ENCODE data around the gene DICER1.

Gene DICER1

GRCh38 chr14:95107711-95108110, 49.6 kb downstream of the DICER1 start:
- TF ChIP-seq BHLHE40 (IDR thresholded peaks at IDR 0.05; ENCODE audit: borderline replicate concordance) (no peak), SUZ12 (IDR thresholded peaks at IDR 0.05) (no peak), NFRKB (IDR thresholded peaks at IDR 0.05) (no peak), FOXA1 (IDR thresholded peaks at IDR 0.05) (no peak), SP1 (IDR thresholded peaks at IDR 0.05) (no peak), ZNF384 (IDR thresholded peaks at IDR 0.05) (no peak), ARNT (IDR thresholded peaks at IDR 0.05) (no peak), HDGF (IDR thresholded peaks at IDR 0.05; ENCODE audit: borderline replicate concordance) (no peak), L3MBTL2 (conservative IDR thresholded peaks at IDR 0.05) (no peak), TARDBP (IDR thresholded peaks at IDR 0.05) (no peak), ELF4 (IDR thresholded peaks at IDR 0.05) (no peak), FOXM1 (IDR thresholded peaks at IDR 0.05; ENCODE audit: borderline replicate concordance) (no peak)
- no peak for DNase-seq (ENCODE audit: extremely low spot score)
- ChIA-PET POLR2A (no interaction called here), CTCF (no interaction called here)

DNA sequence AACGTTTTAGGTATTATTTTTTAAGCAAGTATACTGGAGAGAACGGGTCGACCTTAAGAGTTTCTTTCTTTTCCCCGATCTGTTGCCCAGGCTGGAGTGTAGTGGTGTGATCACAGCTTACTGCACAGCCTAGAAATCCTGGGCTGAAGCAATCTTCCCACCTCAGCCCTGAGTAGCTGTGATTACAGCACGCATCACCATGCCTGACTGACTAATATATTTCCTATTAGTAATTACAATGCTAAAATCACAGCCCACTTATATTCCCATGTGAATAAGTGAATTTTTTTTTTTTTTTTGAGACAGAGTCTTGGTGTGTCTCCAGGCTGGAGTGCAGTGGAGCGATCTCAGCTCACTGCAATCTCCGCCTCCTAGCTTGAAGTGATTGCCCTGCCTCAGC, 50.4 kb downstream of the DICER1 start:
- DNase-seq (ENCODE audit: extremely low spot score), result no peak
- ChIA-PET CTCF (no interaction called here), POLR2A (no interaction called here)
- TF ChIP-seq FOXK2 (IDR thresholded peaks at IDR 0.05) (no peak), TARDBP (IDR thresholded peaks at IDR 0.05) (no peak)

DNA sequence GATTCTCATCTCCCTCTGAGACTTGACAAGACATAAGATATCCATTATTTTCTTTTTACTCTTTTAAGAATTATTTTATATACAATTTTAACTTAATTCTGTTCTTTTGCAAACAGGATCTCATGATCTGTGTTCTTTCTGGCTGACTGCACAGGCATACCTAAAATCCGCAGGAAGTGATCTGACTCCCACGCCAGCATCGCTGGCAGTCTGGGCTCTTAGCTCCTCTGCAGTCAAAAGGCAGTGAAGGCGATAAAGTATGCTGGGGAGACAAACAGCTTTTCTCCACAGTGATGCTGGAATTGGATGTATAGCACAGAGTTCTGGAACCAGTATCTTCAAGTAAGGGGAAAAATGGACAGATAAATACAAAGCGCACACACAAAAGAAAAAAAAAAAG, 52.4 kb downstream of the DICER1 start:
- POLR2A ChIA-PET, result no interaction called here
- CTCF ChIA-PET, result no interaction called here
- no peak for TF ChIP-seq FOXA1 (IDR thresholded peaks at IDR 0.05)
- no peak for TF ChIP-seq L3MBTL2 (conservative IDR thresholded peaks at IDR 0.05)

GRCh38 chr14:95102680-95103044, 54.7 kb downstream of the DICER1 start:
- no peak for DNase-seq (ENCODE audit: extremely low spot score)
- CTCF ChIA-PET, result interaction anchor here (0.5 kb wide), 1 partner anchor 199 kb away, joined by 3 read pairs; no protein-coding TSS in a partner anchor
- POLR2A ChIA-PET, result interaction anchor here (0.7 kb wide), 1 partner anchor 35 kb away, joined by 3 read pairs; no protein-coding TSS in a partner anchor

More for the DNA sequence above, 52.4 kb downstream of the DICER1 start:
- no peak for DNase-seq (ENCODE audit: extremely low spot score)

GRCh38 chr14:95101736-95102679, 55.3 kb downstream of the DICER1 start:
- POLR2A ChIA-PET, result interaction anchor here (0.7 kb wide), 1 partner anchor 36 kb away, joined by 3 read pairs; no protein-coding TSS in a partner anchor
- CTCF ChIA-PET, result interaction anchor here (0.6 kb wide), 1 partner anchor 55 kb away, joined by 3 read pairs; no protein-coding TSS in a partner anchor
- no peak for TF ChIP-seq BHLHE40 (IDR thresholded peaks at IDR 0.05; ENCODE audit: borderline replicate concordance)
- no peak for TF ChIP-seq ZNF384 (IDR thresholded peaks at IDR 0.05)
- TF ChIP-seq LEF1 (IDR thresholded peaks at IDR 0.05; ENCODE audit: borderline replicate concordance), result no peak

More at GRCh38 chr14:95102680-95103044, 54.7 kb downstream of the DICER1 start:
- no peak for TF ChIP-seq ARNT (IDR thresholded peaks at IDR 0.05)
- no peak for TF ChIP-seq PKNOX1 (IDR thresholded peaks at IDR 0.05)
- no peak for TF ChIP-seq LEF1 (IDR thresholded peaks at IDR 0.05; ENCODE audit: borderline replicate concordance)
- no peak for TF ChIP-seq ZNF384 (IDR thresholded peaks at IDR 0.05)
- TF ChIP-seq BHLHE40 (IDR thresholded peaks at IDR 0.05; ENCODE audit: borderline replicate concordance), result no peak
- TF ChIP-seq SUZ12 (IDR thresholded peaks at IDR 0.05), result no peak
- no peak for TF ChIP-seq NFRKB (IDR thresholded peaks at IDR 0.05)
- TF ChIP-seq CTBP1 (IDR thresholded peaks at IDR 0.05; ENCODE audit: borderline replicate concordance), result no peak

GRCh38 chr14:95098984-95099599, 58.2 kb downstream of the DICER1 start:
- DNase-seq (ENCODE audit: extremely low spot score), result peak; percentile 65
- ChIA-PET CTCF (interaction anchor here (0.7 kb wide), 1 partner anchor 195 kb away, joined by 3 read pairs; no protein-coding TSS in a partner anchor), POLR2A (no interaction called here)
- TF ChIP-seq TARDBP (IDR thresholded peaks at IDR 0.05) (no peak), HDGF (IDR thresholded peaks at IDR 0.05; ENCODE audit: borderline replicate concordance) (no peak), LEF1 (IDR thresholded peaks at IDR 0.05; ENCODE audit: borderline replicate concordance) (no peak), PKNOX1 (IDR thresholded peaks at IDR 0.05) (no peak), ELF4 (IDR thresholded peaks at IDR 0.05) (no peak), FOXK2 (IDR thresholded peaks at IDR 0.05) (no peak), ARNT (IDR thresholded peaks at IDR 0.05) (no peak), FOXA1 (IDR thresholded peaks at IDR 0.05) (no peak), L3MBTL2 (conservative IDR thresholded peaks at IDR 0.05) (no peak), SUZ12 (IDR thresholded peaks at IDR 0.05) (no peak), NFRKB (IDR thresholded peaks at IDR 0.05) (no peak), BHLHE40 (IDR thresholded peaks at IDR 0.05; ENCODE audit: borderline replicate concordance) (no peak)

More at GRCh38 chr14:95101736-95102679, 55.3 kb downstream of the DICER1 start:
- DNase-seq (ENCODE audit: extremely low spot score), result no peak

DNA sequence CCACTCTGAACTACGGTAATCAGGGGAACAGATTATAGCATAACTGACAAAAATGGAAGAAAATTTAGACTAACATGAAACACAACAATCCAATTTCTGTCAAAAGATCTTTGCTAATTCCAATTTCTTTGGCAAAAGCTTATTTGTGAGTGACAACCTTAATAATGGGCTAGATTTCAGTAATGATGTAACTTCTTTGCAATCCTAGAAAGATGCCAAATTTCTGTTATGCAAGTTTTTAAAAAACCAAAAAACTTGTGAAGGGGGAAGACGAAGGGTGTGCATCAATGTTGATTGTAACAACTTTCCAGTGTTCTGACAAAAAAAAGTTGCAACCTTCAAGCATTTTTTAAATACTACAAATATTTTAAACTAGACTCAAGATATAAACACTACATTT, 59.9 kb downstream of the DICER1 start:
- CTCF ChIA-PET, result no interaction called here
- POLR2A ChIA-PET, result interaction anchor here (1.2 kb wide), 1 partner anchor 27 kb away, joined by 3 read pairs; no protein-coding TSS in a partner anchor
- TF ChIP-seq FOXM1 (IDR thresholded peaks at IDR 0.05; ENCODE audit: borderline replicate concordance) (no peak), ELF4 (IDR thresholded peaks at IDR 0.05) (no peak), FOXA1 (IDR thresholded peaks at IDR 0.05) (no peak), TARDBP (IDR thresholded peaks at IDR 0.05) (no peak), PKNOX1 (IDR thresholded peaks at IDR 0.05) (no peak), ZNF384 (IDR thresholded peaks at IDR 0.05) (no peak), L3MBTL2 (conservative IDR thresholded peaks at IDR 0.05) (no peak), SUZ12 (IDR thresholded peaks at IDR 0.05) (no peak), FOXK2 (IDR thresholded peaks at IDR 0.05) (no peak), HDGF (IDR thresholded peaks at IDR 0.05; ENCODE audit: borderline replicate concordance) (no peak), ARNT (IDR thresholded peaks at IDR 0.05) (no peak), SP1 (IDR thresholded peaks at IDR 0.05) (no peak), CTBP1 (IDR thresholded peaks at IDR 0.05; ENCODE audit: borderline replicate concordance) (no peak), NFRKB (IDR thresholded peaks at IDR 0.05) (no peak), BHLHE40 (IDR thresholded peaks at IDR 0.05; ENCODE audit: borderline replicate concordance) (no peak), LEF1 (IDR thresholded peaks at IDR 0.05; ENCODE audit: borderline replicate concordance) (no peak)
- DNase-seq (ENCODE audit: extremely low spot score), result no peak

All from HEK293T (cell line).